ENCODE measurements around the gene LIX1.

DNA sequence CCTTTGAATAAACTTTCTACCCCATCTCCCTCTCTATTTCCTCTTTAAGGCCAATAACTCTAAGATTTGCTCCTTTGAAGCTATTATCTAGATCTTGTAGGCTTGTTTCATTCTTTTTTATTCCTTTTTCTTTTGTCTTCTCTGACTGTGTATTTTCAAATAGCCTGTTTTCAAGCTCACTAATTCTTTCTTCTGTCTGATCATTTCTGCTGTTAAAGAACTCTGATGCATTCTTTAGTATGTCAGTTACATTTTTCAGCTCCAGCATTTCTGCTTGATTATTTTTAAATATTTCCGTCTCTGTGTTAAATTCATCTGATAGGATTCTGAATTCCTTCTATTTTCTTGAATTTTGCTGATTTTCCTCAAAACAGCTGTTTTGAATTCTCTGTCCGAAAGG, 15.3 kb upstream of the LIX1 start:
- TF ChIP-seq, protein P1, sequence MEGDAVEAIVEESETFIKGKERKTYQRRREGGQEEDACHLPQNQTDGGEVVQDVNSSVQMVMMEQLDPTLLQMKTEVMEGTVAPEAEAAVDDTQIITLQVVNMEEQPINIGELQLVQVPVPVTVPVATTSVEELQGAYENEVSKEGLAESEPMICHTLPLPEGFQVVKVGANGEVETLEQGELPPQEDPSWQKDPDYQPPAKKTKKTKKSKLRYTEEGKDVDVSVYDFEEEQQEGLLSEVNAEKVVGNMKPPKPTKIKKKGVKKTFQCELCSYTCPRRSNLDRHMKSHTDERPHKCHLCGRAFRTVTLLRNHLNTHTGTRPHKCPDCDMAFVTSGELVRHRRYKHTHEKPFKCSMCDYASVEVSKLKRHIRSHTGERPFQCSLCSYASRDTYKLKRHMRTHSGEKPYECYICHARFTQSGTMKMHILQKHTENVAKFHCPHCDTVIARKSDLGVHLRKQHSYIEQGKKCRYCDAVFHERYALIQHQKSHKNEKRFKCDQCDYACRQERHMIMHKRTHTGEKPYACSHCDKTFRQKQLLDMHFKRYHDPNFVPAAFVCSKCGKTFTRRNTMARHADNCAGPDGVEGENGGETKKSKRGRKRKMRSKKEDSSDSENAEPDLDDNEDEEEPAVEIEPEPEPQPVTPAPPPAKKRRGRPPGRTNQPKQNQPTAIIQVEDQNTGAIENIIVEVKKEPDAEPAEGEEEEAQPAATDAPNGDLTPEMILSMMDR (IDR thresholded peaks at IDR 0.05) = no peak
- TF ChIP-seq EZH2 (IDR thresholded peaks at IDR 0.05) = no peak
- TF ChIP-seq EZH2phosphoT487 (IDR thresholded peaks at IDR 0.05) = no peak
